Hepatocyte (in vitro differentiated cells): ENCODE measurements around the gene ERCC3. TPM values are rescaled to one million over a fixed set of nuclear protein-coding genes. Genes with fewer than 3 reads are reported as not detected.

Source experiments
- DNase-seq: peaks from one replicate; pipeline ENCODE4 v3.0.0-alpha.2; 2016; ENCODE audit warnings: low spot score
- H2AFZ ChIP-seq: fragments of 200-600 bp; sonication (generic); 2 replicates; pipeline ENCODE4 v1.6.0; 2016; ENCODE audit warnings: antibody characterized with exemption, mild to moderate bottlenecking
- H3K27ac ChIP-seq: fragments of 200-600 bp; sonication (generic); 2 replicates; pipeline ENCODE4 v1.5.1; 2016; ENCODE audit warnings: mild to moderate bottlenecking
- H3K27me3 ChIP-seq: fragments of 200-600 bp; sonication (generic); 2 replicates; pipeline ENCODE4 v1.6.1; 2016
- H3K36me3 ChIP-seq: fragments of 200-600 bp; sonication (generic); replicated peaks from 2 replicates; pipeline ENCODE4 v1.5.1; 2016; ENCODE audit warnings: low read depth; ENCODE audit not compliant: insufficient read depth
- H3K4me1 ChIP-seq: fragments of 200-600 bp; sonication (generic); 2 replicates; pipeline ENCODE4 v1.5.1; 2016; ENCODE audit warnings: mild to moderate bottlenecking, moderate library complexity; ENCODE audit not compliant: insufficient read depth
- H3K4me2 ChIP-seq: fragments of 200-600 bp; sonication (generic); 2 replicates; pipeline ENCODE4 v1.6.0; 2016
- H3K4me3 ChIP-seq: fragments of 200-600 bp; sonication (generic); 2 replicates; pipeline ENCODE4 v1.5.1; 2016; ENCODE audit warnings: mild to moderate bottlenecking
- H3K79me2 ChIP-seq: fragments of 200-600 bp; sonication (generic); 2 replicates; pipeline ENCODE4 v1.6.0; 2017; ENCODE audit warnings: mild to moderate bottlenecking
- H3K9me2 ChIP-seq: fragments of 200-600 bp; sonication (generic); replicated peaks from 2 replicates; pipeline ENCODE4 v1.6.0; 2017; ENCODE audit warnings: mild to moderate bottlenecking; ENCODE audit not compliant: insufficient read depth
- H3K9me3 ChIP-seq: fragments of 200-600 bp; sonication (generic); 2 replicates; pipeline ENCODE4 v1.5.1; 2016; ENCODE audit warnings: low read depth, mild to moderate bottlenecking
- H4K20me1 ChIP-seq: fragments of 200-600 bp; sonication (generic); 2 replicates; pipeline ENCODE4 v1.6.0; 2016; ENCODE audit warnings: mild to moderate bottlenecking; ENCODE audit not compliant: insufficient read depth, poor library complexity, severe bottlenecking
- EZH2 ChIP-seq: fragments of 200-600 bp; sonication (generic); IDR thresholded peaks from 2 replicates; pipeline ENCODE4 v1.6.1; 2016; ENCODE audit warnings: antibody characterized with exemption, mild to moderate bottlenecking, borderline replicate concordance
- EZH2phosphoT487 ChIP-seq: fragments of 200-600 bp; sonication (generic); IDR thresholded peaks from one replicate; pipeline ENCODE4 v1.6.1; 2018; ENCODE audit warnings: antibody characterized with exemption, mild to moderate bottlenecking, low read depth, moderate library complexity; ENCODE audit not compliant: unreplicated experiment, severe bottlenecking
- WGBS: methylation state at CpG from one replicate; pipeline ENCODE4 v1.1.6; 2016; ENCODE audit warnings: low lambda C conversion rate; ENCODE audit errors: missing lambda C conversion rate; 5-methylcytosine and 5-hydroxymethylcytosine counted together
- polyA plus RNA-seq: library from polyadenylated mRNA; unstranded; fragments of >200 nt; fragmentation: Nextera tagmentation; extraction: Ambion mirVana; gene quantifications from 2 replicates; pipeline ENCODE4 v1.2.1, GENCODE V29; 2016
- total RNA-seq: library from RNA; depleted of rRNA; stranded (reverse); fragments of >200 nt; gene quantifications from 2 replicates; pipeline ENCODE4 v1.2.3, GENCODE V29; 2014
- TF ChIP-seq, protein P1 (sequence below): fragments of 200-600 bp; sonication (generic); IDR thresholded peaks from 2 replicates; pipeline ENCODE4 v1.5.1; 2016; ENCODE audit warnings: antibody characterized with exemption, mild to moderate bottlenecking; ENCODE audit not compliant: poor library complexity

ERCC3 gene
- total and polyA plus RNA-seq, 2 experiments from 2014 or later: 40.7 to 43.5 TPM

DNA sequence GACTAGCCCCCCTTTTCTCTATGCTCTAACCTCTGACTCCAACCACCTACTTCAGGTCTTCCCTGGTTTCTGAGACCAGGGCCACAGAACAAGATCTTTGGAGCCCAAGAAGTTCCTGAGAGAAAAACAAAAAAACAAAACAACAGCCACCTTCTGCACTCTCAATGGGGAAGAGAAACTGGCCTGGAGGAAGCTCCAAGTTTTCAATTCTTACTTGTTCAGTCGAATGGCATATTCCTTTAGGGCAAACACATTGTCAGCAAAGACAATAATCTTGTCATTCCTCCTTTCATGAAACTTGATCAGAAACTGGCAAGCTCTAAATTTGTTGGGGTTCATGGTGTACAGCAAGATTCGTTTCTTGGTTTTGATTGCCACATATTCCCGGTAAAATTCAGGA is 15.0 kb downstream of the ERCC3 start:
- Histone ChIP-seq H3K36me3 (no peaks in the 10 kb centered on the region), H3K79me2 (peaks cover 9% of the 10 kb centered on the region), H3K9me3 (no peaks in the 10 kb centered on the region), H3K4me1 (no peaks in the 10 kb centered on the region), H2AFZ (no peak overlapping the region), H3K4me2 (no peak overlapping the region), H3K27me3 (no peaks in the 10 kb centered on the region), H4K20me1 (no peaks in the 10 kb centered on the region), H3K4me3 (no peak overlapping the region), H3K27ac (no peak overlapping the region), H3K9me2 (no peaks in the 10 kb centered on the region)
- TF ChIP-seq EZH2: no peak
- no peak for TF ChIP-seq EZH2phosphoT487
- TF ChIP-seq, protein P1, sequence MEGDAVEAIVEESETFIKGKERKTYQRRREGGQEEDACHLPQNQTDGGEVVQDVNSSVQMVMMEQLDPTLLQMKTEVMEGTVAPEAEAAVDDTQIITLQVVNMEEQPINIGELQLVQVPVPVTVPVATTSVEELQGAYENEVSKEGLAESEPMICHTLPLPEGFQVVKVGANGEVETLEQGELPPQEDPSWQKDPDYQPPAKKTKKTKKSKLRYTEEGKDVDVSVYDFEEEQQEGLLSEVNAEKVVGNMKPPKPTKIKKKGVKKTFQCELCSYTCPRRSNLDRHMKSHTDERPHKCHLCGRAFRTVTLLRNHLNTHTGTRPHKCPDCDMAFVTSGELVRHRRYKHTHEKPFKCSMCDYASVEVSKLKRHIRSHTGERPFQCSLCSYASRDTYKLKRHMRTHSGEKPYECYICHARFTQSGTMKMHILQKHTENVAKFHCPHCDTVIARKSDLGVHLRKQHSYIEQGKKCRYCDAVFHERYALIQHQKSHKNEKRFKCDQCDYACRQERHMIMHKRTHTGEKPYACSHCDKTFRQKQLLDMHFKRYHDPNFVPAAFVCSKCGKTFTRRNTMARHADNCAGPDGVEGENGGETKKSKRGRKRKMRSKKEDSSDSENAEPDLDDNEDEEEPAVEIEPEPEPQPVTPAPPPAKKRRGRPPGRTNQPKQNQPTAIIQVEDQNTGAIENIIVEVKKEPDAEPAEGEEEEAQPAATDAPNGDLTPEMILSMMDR: no peak
- 95% methylated on average over 3 of the region's 3 CpGs for WGBS
- no peak for DNase-seq

DNA sequence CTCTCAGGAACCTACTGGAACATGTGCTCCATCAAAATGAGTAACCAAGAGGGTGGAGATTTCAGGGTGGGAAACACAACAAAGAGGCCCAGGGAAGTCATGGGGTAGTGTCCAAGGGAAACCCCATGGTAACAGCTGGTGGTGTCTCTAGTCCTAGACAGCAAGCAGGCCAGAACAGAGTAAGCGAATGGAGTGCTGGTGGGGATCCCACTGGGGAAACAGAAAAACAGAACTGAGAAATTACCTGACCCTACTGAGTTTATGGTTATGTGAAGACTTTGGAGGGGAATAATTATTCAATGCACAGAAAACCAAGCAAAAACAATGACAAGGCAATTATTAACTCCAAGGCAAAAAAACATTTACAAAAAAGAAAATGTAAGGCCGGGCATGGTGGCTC is 16.9 kb downstream of the ERCC3 start:
- Histone ChIP-seq H3K4me3 (no peak overlapping the region), H3K4me1 (no peaks in the 10 kb centered on the region), H3K27me3 (no peaks in the 10 kb centered on the region), H3K4me2 (no peak overlapping the region), H3K27ac (no peak overlapping the region), H3K9me2 (no peaks in the 10 kb centered on the region), H3K9me3 (no peaks in the 10 kb centered on the region), H2AFZ (no peak overlapping the region), H3K79me2 (peaks cover 2% of the 10 kb centered on the region), H3K36me3 (no peaks in the 10 kb centered on the region), H4K20me1 (no peaks in the 10 kb centered on the region)
- no peak for TF ChIP-seq EZH2
- TF ChIP-seq EZH2phosphoT487: no peak
- TF ChIP-seq, protein P1: no peak
- no peak for DNase-seq
- 96% methylated on average over 2 of the region's 2 CpGs for WGBS

DNA sequence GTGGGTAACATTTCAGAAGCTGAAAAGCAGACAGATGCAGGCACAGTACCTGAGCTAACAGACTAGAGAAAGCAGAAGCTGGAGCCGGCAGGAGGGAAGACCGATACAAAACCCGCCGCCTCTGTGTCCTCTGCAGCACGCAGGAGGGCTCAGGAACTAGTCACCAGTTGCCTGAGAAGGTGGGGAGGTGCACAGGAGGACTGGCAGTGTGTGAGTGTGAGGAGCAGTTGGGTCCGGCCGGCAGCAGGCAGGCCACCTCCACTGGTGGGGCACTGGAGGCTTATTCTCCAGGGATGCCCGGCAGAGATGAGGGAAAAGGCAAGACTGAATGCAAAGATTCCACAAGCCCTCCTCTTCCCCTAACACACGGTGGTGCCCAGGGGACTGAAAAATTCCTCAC is 18.2 kb downstream of the ERCC3 start:
- no peak overlapping the region for H3K27ac ChIP-seq
- H3K4me3 ChIP-seq: no peak overlapping the region
- TF ChIP-seq EZH2 (no peak), EZH2phosphoT487 (no peak)
- TF ChIP-seq, protein P1: no peak
- H3K4me2 ChIP-seq: no peak overlapping the region
- no peaks in the 10 kb centered on the region for H4K20me1 ChIP-seq
- no peaks in the 10 kb centered on the region for H3K9me2 ChIP-seq
- peaks cover 2% of the 10 kb centered on the region for H3K79me2 ChIP-seq
- H3K27me3 ChIP-seq: no peaks in the 10 kb centered on the region
- H2AFZ ChIP-seq: no peak overlapping the region
- no peak for DNase-seq
- WGBS: 96% methylated on average over 9 of the region's 9 CpGs
- H3K36me3 ChIP-seq: no peaks in the 10 kb centered on the region
- no peaks in the 10 kb centered on the region for H3K9me3 ChIP-seq
- H3K4me1 ChIP-seq: no peaks in the 10 kb centered on the region

DNA sequence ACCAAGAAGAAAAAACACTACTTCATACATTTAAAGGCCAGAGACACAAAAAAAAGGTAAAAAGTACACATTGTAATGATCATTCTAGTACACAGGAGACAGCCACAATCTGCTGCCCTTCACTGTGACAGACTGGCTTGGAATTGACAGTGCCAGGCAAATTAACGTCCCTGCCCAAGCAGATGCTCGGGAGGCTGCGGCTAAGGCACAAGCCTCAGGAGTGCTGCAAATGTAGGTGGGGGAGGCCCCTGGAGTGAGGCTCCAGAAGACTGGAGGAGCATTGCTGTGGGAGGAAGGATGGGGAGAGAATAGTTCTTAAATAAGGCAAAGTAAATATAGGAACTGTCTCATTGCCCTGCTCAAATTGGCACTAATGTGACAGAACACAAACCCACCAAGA is 18.6 kb downstream of the ERCC3 start:
- TF ChIP-seq, protein P1: no peak
- TF ChIP-seq EZH2 (no peak), EZH2phosphoT487 (no peak)
- H3K79me2 ChIP-seq: peaks cover 2% of the 10 kb centered on the region
- H3K4me3 ChIP-seq: no peak overlapping the region
- no peaks in the 10 kb centered on the region for H3K36me3 ChIP-seq
- no peaks in the 10 kb centered on the region for H3K9me2 ChIP-seq
- no peak overlapping the region for H3K4me2 ChIP-seq
- H2AFZ ChIP-seq: no peak overlapping the region
- 97% methylated on average over 3 of the region's 3 CpGs for WGBS
- H4K20me1 ChIP-seq: no peaks in the 10 kb centered on the region
- no peak overlapping the region for H3K27ac ChIP-seq
- DNase-seq: no peak
- no peaks in the 10 kb centered on the region for H3K9me3 ChIP-seq
- no peaks in the 10 kb centered on the region for H3K27me3 ChIP-seq
- H3K4me1 ChIP-seq: no peaks in the 10 kb centered on the region
